CD4-positive, CD25-positive, alpha-beta regulatory T cell (primary cell): ENCODE measurements around the gene MPZL3. TPM values are rescaled to one million over a fixed set of nuclear protein-coding genes. Genes with fewer than 3 reads are reported as not detected.

Experiments
- ATAC-seq, 2 donors: fragments of 150-1000 bp; cut with Tn5 transposase; one replicate each; pipeline ENCODE4 v1.10.0; 2021; ENCODE audit warnings: low read depth in 2 of 2, moderate number of reproducible peaks in 2 of 2, moderate library complexity in 1 of 2
- DNase-seq, 3 donors: peaks; one replicate each; pipeline versions ENCODE4 v3.0.0 to v3.0.0-alpha.2; 2012 to 2022; ENCODE audit warnings: mixed read lengths in 1 of 3
- H3K27ac ChIP-seq: one replicate; pipeline ENCODE4 v1.7.0; 2013; ENCODE audit warnings: mild to moderate bottlenecking, low read length; ENCODE audit not compliant: insufficient read depth, poor library complexity, severe bottlenecking
- H3K27me3 ChIP-seq: one replicate; pipeline ENCODE4 v1.7.0; 2013; ENCODE audit warnings: low read length; ENCODE audit not compliant: control insufficient read depth, insufficient read depth
- H3K36me3 ChIP-seq: one replicate; pipeline ENCODE4 v1.7.0; 2013; ENCODE audit warnings: mild to moderate bottlenecking, low read length, moderate library complexity; ENCODE audit not compliant: control insufficient read depth, insufficient read depth
- H3K4me1 ChIP-seq: 2 replicates; pipeline ENCODE4 v1.7.0; 2013; ENCODE audit warnings: mild to moderate bottlenecking, low read length; ENCODE audit not compliant: insufficient read depth, control insufficient read depth, poor library complexity, severe bottlenecking
- H3K4me3 ChIP-seq: one replicate; pipeline ENCODE4 v1.7.0; 2013; ENCODE audit warnings: low read depth, mild to moderate bottlenecking, low read length, moderate library complexity
- H3K9me3 ChIP-seq, 2 experiments: 1 replicate in 1 of 2; 2 replicates in 1 of 2; pipeline ENCODE4 v1.7.0; 2013; ENCODE audit warnings: low read length in 2 of 2, mild to moderate bottlenecking in 1 of 2, moderate library complexity in 1 of 2; ENCODE audit not compliant: control insufficient read depth in 2 of 2
- H3K27ac Mint-ChIP-seq, 3 donors: one replicate each; pipeline ENCODE4 v1.8.0; 2020 to 2022; ENCODE audit warnings: mild to moderate bottlenecking in 3 of 3, mixed read lengths in 3 of 3, moderate library complexity in 2 of 3
- H3K27me3 Mint-ChIP-seq: one replicate; pipeline ENCODE4 v1.8.0; 2022; ENCODE audit warnings: mild to moderate bottlenecking, mixed read lengths
- H3K36me3 Mint-ChIP-seq: one replicate; pipeline ENCODE4 v1.8.0; 2020; ENCODE audit warnings: mixed read lengths
- H3K4me1 Mint-ChIP-seq, 4 donors: one replicate each; pipeline ENCODE4 v1.8.0; 2020 to 2022; ENCODE audit warnings: mixed read lengths in 4 of 4, mild to moderate bottlenecking in 1 of 4
- H3K4me3 Mint-ChIP-seq, 4 donors: one replicate each; pipeline ENCODE4 v1.8.0; 2020 to 2022; ENCODE audit warnings: mild to moderate bottlenecking in 4 of 4, mixed read lengths in 4 of 4, moderate library complexity in 3 of 4
- H3K9me3 Mint-ChIP-seq, 7 donors: one replicate each; pipeline ENCODE4 v1.8.0; 2020 to 2022; ENCODE audit warnings: mixed read lengths in 7 of 7, mild to moderate bottlenecking in 3 of 7, moderate library complexity in 2 of 7
- polyA plus RNA-seq, 4 donors: library from polyadenylated mRNA; unstranded; fragments of 300-500 nt; fragmentation: Illumina TruSeq; gene quantifications; one replicate each; pipeline ENCODE4 v1.2.3, GENCODE V29; 2021
- total RNA-seq: library from RNA; stranded (reverse); gene quantifications from one replicate; pipeline ENCODE4 v1.2.3, GENCODE V29; 2022

The MPZL3 gene
- total and polyA plus RNA-seq, 5 donors from 2014 or later: 4.5 to 16.1 (median 6.3) TPM

DNA sequence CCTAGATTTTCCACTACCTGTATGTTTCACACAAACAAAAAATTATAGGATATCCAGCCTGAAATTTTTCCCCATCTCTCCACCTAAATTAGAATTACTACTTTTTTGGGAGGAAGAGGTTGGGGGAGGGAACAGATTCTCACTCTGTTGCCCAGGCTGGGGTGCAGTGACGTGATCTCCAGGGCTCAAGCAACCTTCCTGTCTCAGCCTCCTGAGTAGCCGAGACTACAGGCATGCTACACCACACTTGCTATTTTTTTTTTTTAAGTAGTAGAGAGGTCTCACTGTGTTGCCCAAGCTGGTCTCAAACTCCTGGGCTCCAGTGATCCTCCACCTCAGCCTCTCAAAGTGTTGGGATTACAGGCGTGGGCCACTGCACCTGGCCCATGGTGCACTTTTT, 36.9 kb downstream of the MPZL3 start:
- no peak overlapping the region for H3K27ac ChIP-seq
- no peaks in the 10 kb centered on the region for H3K9me3 ChIP-seq
- H3K4me1 ChIP-seq: peaks cover 76% of the 10 kb centered on the region
- H3K4me3 Mint-ChIP-seq: peak overlapping the region in 3 of 4 donors; percentile 52 to 81 (median 79)
- ATAC-seq (no peak), DNase-seq (peak in 1 of 3 donors; percentile 55)
- H3K27ac Mint-ChIP-seq: peak overlapping the region in 2 of 3 donors; percentile 8 to 93
- H3K9me3 Mint-ChIP-seq: no peaks in the 10 kb centered on the region
- H3K36me3 Mint-ChIP-seq: peaks cover 44% of the 10 kb centered on the region
- H3K4me1 Mint-ChIP-seq: peaks cover 27 to 91% (median 69%) of the 10 kb centered on the region in 4 donors
- no peaks in the 10 kb centered on the region for H3K27me3 ChIP-seq
- peak overlapping the region; percentile 26 for H3K4me3 ChIP-seq
- peaks cover 31% of the 10 kb centered on the region for H3K36me3 ChIP-seq
- no peaks in the 10 kb centered on the region for H3K27me3 Mint-ChIP-seq

DNA sequence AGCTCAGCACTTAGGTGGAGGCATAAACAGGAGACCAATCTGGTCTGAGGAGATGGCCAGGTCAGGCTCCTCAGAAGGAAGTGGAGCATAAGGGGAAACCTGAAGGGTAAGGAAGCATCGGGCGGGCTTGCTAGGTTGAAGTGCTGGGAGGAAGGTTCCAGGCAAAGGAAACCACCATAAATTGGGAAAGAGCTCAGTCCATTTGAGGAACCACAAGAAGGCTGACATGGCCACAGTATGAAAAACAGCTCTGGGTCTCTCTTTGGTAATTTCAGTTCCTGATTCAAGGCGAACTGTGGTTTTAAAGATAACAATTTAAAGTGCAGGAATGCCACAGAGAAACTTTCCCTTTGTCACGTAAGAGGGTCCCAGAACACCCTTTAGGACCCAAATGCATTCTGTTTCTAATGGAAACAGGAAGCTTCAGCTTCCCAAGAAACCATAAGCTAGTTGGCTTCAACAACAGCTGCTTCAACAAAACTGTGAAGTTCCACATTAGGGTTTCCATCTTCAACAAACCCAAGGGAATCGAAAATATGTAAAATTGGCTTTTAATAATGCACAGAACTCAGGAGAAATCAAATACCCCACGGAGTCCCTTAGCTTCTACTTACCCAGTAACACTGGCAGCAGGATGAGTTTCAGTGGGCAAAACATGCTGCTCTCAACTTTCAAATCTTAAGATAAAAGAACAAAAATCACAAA, 37.8 kb downstream of the MPZL3 start:
- ATAC-seq (no peak), DNase-seq (no peak)
- Histone ChIP-seq H3K9me3 (no peaks in the 10 kb centered on the region), H3K4me3 (peak overlapping the region; percentile 26), H3K27ac (no peak overlapping the region), H3K27me3 (no peaks in the 10 kb centered on the region), H3K36me3 (peaks cover 38% of the 10 kb centered on the region), H3K4me1 (peaks cover 68% of the 10 kb centered on the region)
- Mint-ChIP-seq H3K27ac (peak overlapping the region; percentile 76 to 93 (median 83)), H3K4me1 (peaks cover 27 to 82% (median 63%) of the 10 kb centered on the region in 4 donors), H3K4me3 (peak overlapping the region in 3 of 4 donors; percentile 79 to 81 (median 80)), H3K9me3 (no peaks in the 10 kb centered on the region), H3K36me3 (peaks cover 39% of the 10 kb centered on the region), H3K27me3 (no peaks in the 10 kb centered on the region)

DNA sequence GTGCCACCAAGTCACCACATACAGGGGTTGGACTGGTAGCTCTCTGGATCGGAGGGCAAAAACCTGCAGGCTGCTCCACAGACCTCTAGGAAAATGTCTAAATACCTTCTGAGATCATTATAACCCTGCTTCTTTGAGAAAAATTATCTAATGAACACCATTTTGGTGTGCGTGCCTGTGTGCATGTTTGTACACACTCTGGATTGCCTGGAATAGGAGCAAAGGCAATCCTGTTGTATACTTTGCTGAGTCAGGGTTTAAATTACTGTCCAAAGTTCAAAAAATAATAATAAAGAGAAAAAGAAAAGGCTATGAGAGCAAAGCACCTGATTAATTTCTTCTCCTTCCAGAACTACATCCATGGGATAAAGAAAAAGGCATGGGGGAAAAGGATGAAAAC, 38.4 kb downstream of the MPZL3 start:
- H3K27ac Mint-ChIP-seq: peak overlapping the region; percentile 75 to 93 (median 83)
- H3K27ac ChIP-seq: no peak overlapping the region

DNA sequence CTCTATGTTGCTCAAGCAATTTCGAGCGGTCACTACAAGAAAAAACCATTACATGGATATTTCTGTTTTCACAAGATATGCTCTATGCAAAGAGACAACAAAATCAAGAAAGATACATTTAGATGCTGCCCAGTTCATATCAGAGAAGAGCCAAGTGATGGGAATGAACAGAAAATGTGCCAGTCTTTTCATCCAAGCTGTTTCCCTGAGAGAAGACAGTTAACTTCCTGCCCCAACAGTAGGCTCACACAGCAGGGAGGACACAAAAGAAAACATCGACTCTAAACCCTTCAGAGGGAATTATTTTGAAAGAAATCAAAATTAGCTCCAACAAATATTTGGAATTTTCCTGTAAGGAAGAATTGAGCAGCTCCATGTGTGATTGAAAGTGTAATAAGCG, 39.0 kb downstream of the MPZL3 start:
- Mint-ChIP-seq H3K36me3 (peaks cover 46% of the 10 kb centered on the region), H3K4me3 (peak overlapping the region in 1 of 4 donors; percentile 38), H3K9me3 (peaks cover 0 to 2% (median 0%) of the 10 kb centered on the region in 7 donors), H3K27ac (peak overlapping the region; percentile 75 to 93 (median 83)), H3K27me3 (no peaks in the 10 kb centered on the region), H3K4me1 (peaks cover 21 to 78% (median 54%) of the 10 kb centered on the region in 4 donors)
- Histone ChIP-seq H3K36me3 (peaks cover 48% of the 10 kb centered on the region), H3K9me3 (no peaks in the 10 kb centered on the region), H3K4me1 (peaks cover 57% of the 10 kb centered on the region), H3K4me3 (no peak overlapping the region), H3K27me3 (no peaks in the 10 kb centered on the region), H3K27ac (no peak overlapping the region)
- no peak for ATAC-seq
- no peak for DNase-seq

More for the DNA sequence above, 38.4 kb downstream of the MPZL3 start:
- Mint-ChIP-seq H3K36me3 (peaks cover 45% of the 10 kb centered on the region), H3K4me1 (peaks cover 24 to 82% (median 58%) of the 10 kb centered on the region in 4 donors), H3K27me3 (no peaks in the 10 kb centered on the region), H3K9me3 (peaks cover 0 to 2% (median 0%) of the 10 kb centered on the region in 7 donors), H3K4me3 (peak overlapping the region in 2 of 4 donors; percentile 24 to 80)
- Histone ChIP-seq H3K27me3 (no peaks in the 10 kb centered on the region), H3K9me3 (no peaks in the 10 kb centered on the region), H3K4me1 (peaks cover 63% of the 10 kb centered on the region), H3K36me3 (peaks cover 43% of the 10 kb centered on the region), H3K4me3 (no peak overlapping the region)
- DNase-seq (no peak), ATAC-seq (no peak)

DNA sequence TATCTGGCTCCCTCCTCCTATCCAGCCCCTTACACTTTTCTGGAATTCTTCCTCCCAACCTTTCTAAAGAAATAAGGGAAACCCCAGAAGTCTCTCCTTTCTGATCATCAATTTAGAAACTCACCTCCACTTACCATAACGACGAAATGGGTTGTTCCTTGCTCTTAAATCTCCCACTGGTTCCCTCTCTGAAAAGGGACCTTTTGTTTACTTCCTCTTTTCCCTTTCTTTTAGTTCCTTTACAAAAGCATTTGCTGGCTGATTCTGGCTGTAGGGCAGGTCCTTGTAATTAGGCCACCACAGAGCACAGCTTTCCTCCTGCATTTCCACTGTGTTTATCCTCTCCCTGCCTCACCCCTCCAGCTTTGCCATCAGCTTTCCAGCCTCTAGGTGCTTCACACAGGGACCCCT, 39.4 kb downstream of the MPZL3 start:
- peaks cover 0 to 2% (median 0%) of the 10 kb centered on the region in 7 donors for H3K9me3 Mint-ChIP-seq
- Histone ChIP-seq H3K4me1 (peaks cover 53% of the 10 kb centered on the region), H3K36me3 (peaks cover 52% of the 10 kb centered on the region), H3K27me3 (no peaks in the 10 kb centered on the region), H3K27ac (no peak overlapping the region), H3K9me3 (no peaks in the 10 kb centered on the region), H3K4me3 (no peak overlapping the region)
- H3K36me3 Mint-ChIP-seq: peaks cover 51% of the 10 kb centered on the region
- H3K27ac Mint-ChIP-seq: peak overlapping the region; percentile 75 to 93 (median 83)
- peak overlapping the region in 1 of 4 donors; percentile 38 for H3K4me3 Mint-ChIP-seq
- DNase-seq (no peak), ATAC-seq (no peak)
- no peaks in the 10 kb centered on the region for H3K27me3 Mint-ChIP-seq
- H3K4me1 Mint-ChIP-seq: peaks cover 24 to 74% (median 53%) of the 10 kb centered on the region in 4 donors

DNA sequence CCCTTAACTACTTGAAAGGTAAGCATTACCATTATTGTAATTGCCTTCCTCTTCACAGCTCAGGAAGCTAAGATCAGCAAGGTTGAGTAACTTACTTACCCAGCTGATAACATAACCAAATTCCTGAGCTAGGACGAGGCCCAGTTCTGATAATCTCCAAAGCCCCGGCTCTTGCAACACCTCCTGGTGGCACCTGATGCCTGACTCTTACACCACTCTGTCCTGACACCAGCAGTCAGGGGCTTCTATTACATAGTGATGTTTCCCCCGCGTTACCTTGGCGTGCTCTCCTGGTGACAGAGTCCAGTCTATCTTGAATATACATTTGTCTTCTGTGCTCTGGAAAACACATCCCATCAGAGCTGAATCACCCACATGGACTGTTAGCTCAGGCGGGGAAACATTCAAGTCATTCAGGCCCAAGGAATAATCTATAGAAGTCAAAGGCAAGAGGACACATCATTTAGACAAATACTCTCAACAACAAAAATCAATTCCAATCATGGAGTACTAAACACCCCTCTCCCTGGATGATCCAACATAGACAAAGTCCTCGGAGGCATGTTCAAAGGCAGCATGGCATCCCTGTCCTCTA, 39.9 kb downstream of the MPZL3 start:
- H3K27ac Mint-ChIP-seq: peak overlapping the region in 2 of 3 donors; percentile 83 to 93
- H3K4me1 ChIP-seq: peaks cover 48% of the 10 kb centered on the region
- H3K4me3 ChIP-seq: no peak overlapping the region

DNA sequence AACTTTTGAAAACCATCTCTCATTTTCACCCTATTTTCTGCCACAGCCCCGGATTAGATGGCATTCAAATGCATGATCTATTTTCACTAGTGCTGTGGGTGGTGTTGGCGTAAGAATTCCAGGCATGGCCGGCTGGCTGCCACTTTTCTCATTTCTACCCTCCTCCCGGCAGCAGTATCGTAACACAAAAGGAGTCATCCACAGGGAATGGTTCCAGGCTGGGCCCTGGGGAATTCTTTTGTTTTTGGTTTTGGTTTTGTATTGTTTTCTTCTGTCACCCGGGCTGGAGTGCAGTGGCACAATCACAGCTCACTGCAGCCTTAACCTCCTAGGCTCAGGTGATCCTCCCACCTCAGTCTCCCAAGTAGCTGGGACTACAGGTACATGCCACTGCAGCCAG, 41.2 kb downstream of the MPZL3 start:
- no peak overlapping the region for H3K4me3 ChIP-seq
- no peaks in the 10 kb centered on the region for H3K9me3 ChIP-seq
- no peaks in the 10 kb centered on the region for H3K27me3 ChIP-seq
- peaks cover 57% of the 10 kb centered on the region for H3K36me3 ChIP-seq
- no peak for DNase-seq
- H3K27ac Mint-ChIP-seq: peak overlapping the region in 1 of 3 donors; percentile 93
- H3K4me3 Mint-ChIP-seq: no peak overlapping the region
- no peaks in the 10 kb centered on the region for H3K27me3 Mint-ChIP-seq
- no peak overlapping the region for H3K27ac ChIP-seq
- H3K4me1 Mint-ChIP-seq: peaks cover 23 to 71% (median 51%) of the 10 kb centered on the region in 4 donors
- no peak for ATAC-seq
- peaks cover 57% of the 10 kb centered on the region for H3K36me3 Mint-ChIP-seq
- H3K4me1 ChIP-seq: peaks cover 48% of the 10 kb centered on the region
- H3K9me3 Mint-ChIP-seq: peaks cover 0 to 2% (median 0%) of the 10 kb centered on the region in 7 donors

More for the DNA sequence above, 39.9 kb downstream of the MPZL3 start:
- peaks cover 53% of the 10 kb centered on the region for H3K36me3 Mint-ChIP-seq
- DNase-seq (no peak), ATAC-seq (no peak)
- H3K27me3 ChIP-seq: no peaks in the 10 kb centered on the region
- peaks cover 56% of the 10 kb centered on the region for H3K36me3 ChIP-seq
- peaks cover 20 to 71% (median 50%) of the 10 kb centered on the region in 4 donors for H3K4me1 Mint-ChIP-seq
- H3K9me3 ChIP-seq: no peaks in the 10 kb centered on the region
- no peak overlapping the region for H3K27ac ChIP-seq
- no peak overlapping the region for H3K4me3 Mint-ChIP-seq
- no peaks in the 10 kb centered on the region for H3K27me3 Mint-ChIP-seq
- peaks cover 0 to 2% (median 0%) of the 10 kb centered on the region in 7 donors for H3K9me3 Mint-ChIP-seq
